ENCODE results near the gene MAGI1. TPM values are rescaled to one million over a fixed set of nuclear protein-coding genes. Genes with fewer than 3 reads are reported as not detected.
A peak's percentile ranks its signal among the peaks of the same experiment; 100 is the strongest.

The MAGI1 gene
- total RNA-seq, 1 experiment from 2014 or later: 38.6 TPM

- DNase-seq (ENCODE audit: low read depth, low spot score): no peak
- CTCF ChIA-PET: no interaction called here
- no peaks in the 10 kb centered on the region for H3K27me3 ChIP-seq (ENCODE audit: insufficient read depth, low read length)
- H3K4me2 ChIP-seq (ENCODE audit: low read length): peak overlapping the region; percentile 67
- no peaks in the 10 kb centered on the region for H3K9me3 ChIP-seq (ENCODE audit: control insufficient read depth in 1 of 2, insufficient read depth in 1 of 2, low read depth in 1 of 2, low read length in 2 of 2)
- H3K79me2 ChIP-seq (ENCODE audit: insufficient read depth, low read length): peaks cover 17% of the 10 kb centered on the region
- peak overlapping the region; percentile 18 to 28 for H3K4me3 ChIP-seq (replicated peaks in 1 of 2; ENCODE audit: low read depth in 1 of 2, low read length in 2 of 2)
- POLR2A ChIA-PET: no interaction called here
- H3K4me1 ChIP-seq (ENCODE audit: control insufficient read depth in 1 of 2, insufficient read depth in 2 of 2, low read length in 2 of 2): peaks cover 76 to 82% of the 10 kb centered on the region in 2 experiments
- no peak overlapping the region for H2AFZ ChIP-seq (ENCODE audit: low read depth, low read length, poor library complexity, severe bottlenecking)
- no peaks in the 10 kb centered on the region for H4K20me1 ChIP-seq (ENCODE audit: insufficient read depth)
- H3K36me3 ChIP-seq (ENCODE audit: control insufficient read depth in 1 of 2, insufficient read depth in 2 of 2, low read length in 2 of 2): no peaks in the 10 kb centered on the region
- peak overlapping the region; percentile 26; the same call in 1 of the 2 replicates for H3K9ac ChIP-seq (ENCODE audit: low read length)
- peak overlapping the region; percentile 88 for H3K27ac ChIP-seq (ENCODE audit: low read depth, low read length)
- no peak for ATAC-seq
- no peak for TF ChIP-seq EGR1 (IDR thresholded peaks at IDR 0.05; ENCODE audit: low read depth)
- no peak for TF ChIP-seq REST (IDR thresholded peaks at IDR 0.05; ENCODE audit: low read depth)
- TF ChIP-seq EZH2 (IDR thresholded peaks at IDR 0.05): no peak
- no peak for TF ChIP-seq FOSL1 (IDR thresholded peaks at IDR 0.05; ENCODE audit: low read depth)
- TF ChIP-seq YY1 (IDR thresholded peaks at IDR 0.05; ENCODE audit: extremely low read depth, insufficient replicate concordance, low read depth, low read length): no peak
- intact Hi-C loops (cut with micrococcal nuclease): no loop called here
- no TSS peak for BruUV-seq (replicated peaks)
- no peaks in the 10 kb centered on the region for H3K9me2 ChIP-seq (ENCODE audit: insufficient read depth)
- RAD21 ChIA-PET (ENCODE audit: low non-redundant PET in 1 of 2, low total read pairs in 2 of 2, uncharacterized antibody in 2 of 2, unreplicated experiment in 2 of 2): no interaction called here
These were observed 73.9 kb downstream of the MAGI1 start for GRCh38 chr3:65964838-65965237.
